ENCODE data around the gene S100Z.
A peak's percentile ranks its signal among the peaks of the same experiment; 100 is the strongest.
"Not testable (repeated sequence)": the region's sequence is repeated elsewhere in the genome, so short reads cannot be mapped to it uniquely, and the experiment has no call there.

The S100Z gene

DNA sequence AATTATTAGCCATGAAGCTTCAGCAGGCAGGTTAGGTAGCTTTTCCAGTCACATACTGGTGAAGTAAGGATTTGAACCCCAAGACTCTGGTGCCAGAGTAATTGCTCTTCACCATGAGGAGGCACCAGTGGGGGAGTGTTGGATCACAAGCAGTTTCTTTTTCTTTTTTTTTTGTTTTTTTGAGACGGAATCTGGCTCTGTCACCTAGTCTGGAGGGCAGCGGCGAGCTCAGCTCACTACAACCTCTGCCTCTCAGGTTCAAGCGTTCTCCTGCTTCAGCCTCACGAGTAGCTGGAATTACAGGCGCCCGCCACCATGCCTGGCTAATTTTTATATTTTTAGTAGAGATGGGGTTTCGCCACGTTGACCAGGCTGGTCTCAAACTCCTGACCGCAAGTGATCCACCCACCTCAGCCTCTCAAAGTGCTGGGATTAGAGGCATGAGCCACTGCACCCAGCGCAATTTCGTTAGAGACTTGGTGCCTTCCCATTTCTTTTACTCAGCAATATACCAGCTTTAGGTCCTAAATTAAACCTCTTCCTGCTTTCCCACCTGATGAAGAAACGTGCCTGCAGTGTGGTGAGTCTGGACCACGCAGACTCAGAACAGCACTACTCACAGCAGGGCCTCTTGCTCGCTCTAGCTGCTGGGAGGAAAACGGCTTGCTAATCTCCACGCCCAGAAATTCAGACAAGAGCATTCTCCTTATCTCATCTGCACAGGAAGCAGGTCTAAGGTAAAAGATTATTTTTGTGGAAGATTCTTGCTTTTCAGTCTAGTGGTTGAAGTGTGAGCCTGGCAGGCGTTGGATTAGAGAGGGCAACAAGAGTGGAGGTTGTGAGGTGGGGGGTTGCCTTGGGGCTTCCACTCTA lies at the start of gene S100Z:
S100Z (plus strand) TSS at position 596 of the 873 bp plus-strand sequence. CDS start 25,346 bp downstream, outside the sequence.
- DNase-seq = no peak

DNA sequence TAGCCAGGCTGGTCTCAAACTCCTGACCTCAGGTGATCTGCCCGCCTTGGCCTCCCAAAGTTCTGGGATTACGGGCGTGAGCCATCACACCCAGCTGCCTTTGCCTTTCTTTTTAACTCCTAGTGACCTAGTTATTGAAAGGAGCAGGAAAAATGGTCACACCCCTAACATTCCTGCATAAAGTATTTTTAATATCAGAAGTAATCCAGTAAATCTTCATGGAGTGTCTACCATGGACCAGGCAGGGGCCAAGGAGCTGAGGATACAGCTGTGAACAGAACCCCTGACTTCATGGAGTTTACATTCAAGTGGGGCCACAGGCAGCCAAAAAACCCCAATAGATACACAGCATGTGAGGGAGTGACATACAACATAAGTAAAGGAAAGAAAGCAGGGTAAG lies 49.2 kb upstream of the S100Z start:
- DNase-seq = no peak

GRCh38 chr5:76801159-76801802 lies 48.5 kb upstream of the S100Z start:
- DNase-seq = no peak

- no peak for DNase-seq
Observed at GRCh38 chr5:76801803-76802195, 48.0 kb upstream of the S100Z start.

- DNase-seq = no peak
Observed at GRCh38 chr5:76804266-76804665, 45.5 kb upstream of the S100Z start.

DNA sequence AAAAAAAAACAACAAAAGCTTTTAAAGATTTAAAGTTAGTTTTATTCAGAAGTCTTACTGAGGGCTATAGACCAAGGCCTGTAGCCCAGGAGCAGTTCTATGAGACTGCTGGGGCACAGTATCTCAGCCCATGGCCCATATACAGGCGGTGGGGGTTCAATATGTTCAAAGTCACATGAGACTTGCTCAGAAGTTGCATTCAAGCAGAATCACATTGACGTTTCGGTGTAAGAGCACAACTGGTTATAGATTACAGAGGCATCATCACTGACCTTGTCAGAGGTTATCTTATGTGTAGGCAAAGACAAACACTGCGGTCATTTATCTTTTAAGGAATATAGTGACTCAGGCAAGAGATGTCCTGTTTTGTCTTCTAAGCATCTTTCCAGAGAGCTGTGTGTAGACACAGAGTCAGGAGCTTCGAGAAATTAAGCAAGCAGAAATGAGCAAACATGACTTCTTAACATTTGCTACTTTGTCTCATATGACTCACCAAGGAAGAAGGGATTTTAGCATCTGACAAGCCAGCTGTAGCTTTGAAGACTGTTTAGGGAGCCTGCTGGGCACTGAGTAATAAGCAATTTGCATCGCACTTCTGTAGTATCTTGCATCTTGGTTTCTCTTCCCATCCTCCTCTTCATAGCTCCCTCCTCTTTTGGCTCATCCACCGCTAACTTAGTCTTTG lies 43.9 kb upstream of the S100Z start:
- no peak for DNase-seq

DNA sequence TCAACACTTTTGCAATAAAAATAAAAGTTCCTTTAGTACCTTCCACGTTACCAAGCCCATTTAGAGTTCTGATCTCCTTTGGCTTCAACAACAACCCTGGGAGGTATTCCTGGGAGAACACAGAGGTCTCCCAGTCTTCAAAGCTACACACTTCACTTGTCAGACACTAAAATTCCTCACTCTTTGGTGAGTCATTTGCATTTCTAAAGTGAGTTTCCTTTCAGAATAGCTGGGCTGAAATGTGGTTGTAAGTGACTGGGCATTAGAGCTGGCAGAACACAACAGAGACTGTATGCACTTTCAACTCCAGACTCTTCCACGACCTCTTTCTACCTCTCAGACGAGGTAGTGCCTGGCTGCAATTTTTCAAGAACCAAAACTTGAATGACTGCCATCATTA lies 42.5 kb upstream of the S100Z start:
- DNase-seq = no peak

GRCh38 chr5:76808141-76808691 lies 41.6 kb upstream of the S100Z start:
- DNase-seq = no peak

DNA sequence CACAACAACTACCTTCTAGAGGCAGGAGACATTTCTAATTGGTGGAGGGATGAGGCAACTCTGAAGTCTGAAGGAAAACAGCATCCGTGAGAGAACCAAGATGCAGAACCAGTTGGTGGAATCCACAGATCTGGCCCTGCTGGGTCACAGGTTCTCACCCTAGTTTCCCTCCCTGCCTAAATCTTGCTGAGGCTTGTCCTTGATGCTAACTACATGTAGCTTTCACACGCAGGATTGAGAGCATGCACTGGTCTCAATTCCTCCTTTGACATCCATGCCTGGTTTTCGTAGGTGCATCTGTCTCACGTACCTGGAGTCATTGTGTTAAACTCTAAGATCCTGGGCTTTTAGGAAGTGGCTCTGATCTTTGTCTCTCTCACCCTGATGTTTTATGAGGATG lies 40.7 kb upstream of the S100Z start:
- DNase-seq = no peak

DNA sequence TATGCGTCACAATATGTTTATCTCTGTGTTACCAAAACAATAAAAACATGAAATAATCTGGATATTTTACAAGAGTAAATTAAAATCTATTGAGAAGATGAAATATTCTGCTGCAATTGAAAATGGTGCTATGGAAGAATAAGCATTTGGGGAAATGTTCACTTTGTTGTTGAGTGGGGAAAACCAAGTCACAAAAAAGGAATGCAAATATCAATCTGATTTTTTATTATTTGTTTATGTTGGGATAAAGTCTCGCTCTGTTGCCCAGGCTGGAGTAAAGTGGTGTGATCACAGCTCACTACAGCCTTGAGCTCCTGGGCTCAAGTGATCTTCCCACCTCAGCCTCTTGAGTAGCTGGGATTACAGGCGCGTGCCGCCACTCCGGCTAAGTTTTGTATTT lies 39.6 kb upstream of the S100Z start:
- DNase-seq = no peak

DNA sequence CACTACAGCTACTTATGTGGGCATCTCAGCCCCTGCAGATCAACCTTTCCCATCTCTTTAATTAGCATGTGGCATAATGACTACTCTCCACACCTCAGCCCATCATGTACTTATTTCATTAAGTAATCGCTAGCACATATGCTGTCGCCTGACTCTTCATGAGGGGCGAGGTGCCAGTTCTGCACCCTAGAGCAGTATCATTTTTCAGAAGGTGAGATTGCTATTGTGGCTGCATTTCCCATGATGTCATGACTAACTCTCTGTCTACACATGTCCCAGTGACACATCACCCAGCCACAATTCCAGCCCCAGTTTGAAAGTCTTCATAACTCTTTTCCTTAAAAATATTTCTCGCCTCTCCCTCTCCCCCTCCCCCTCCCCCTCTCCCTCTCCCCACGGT lies 38.6 kb upstream of the S100Z start:
- peak; percentile 14 for DNase-seq

- not testable (repeated sequence) for DNase-seq
Observed at GRCh38 chr5:76812209-76812608, 37.6 kb upstream of the S100Z start.

- DNase-seq = no peak
Observed at GRCh38 chr5:76813982-76814562, 35.7 kb upstream of the S100Z start.

DNA sequence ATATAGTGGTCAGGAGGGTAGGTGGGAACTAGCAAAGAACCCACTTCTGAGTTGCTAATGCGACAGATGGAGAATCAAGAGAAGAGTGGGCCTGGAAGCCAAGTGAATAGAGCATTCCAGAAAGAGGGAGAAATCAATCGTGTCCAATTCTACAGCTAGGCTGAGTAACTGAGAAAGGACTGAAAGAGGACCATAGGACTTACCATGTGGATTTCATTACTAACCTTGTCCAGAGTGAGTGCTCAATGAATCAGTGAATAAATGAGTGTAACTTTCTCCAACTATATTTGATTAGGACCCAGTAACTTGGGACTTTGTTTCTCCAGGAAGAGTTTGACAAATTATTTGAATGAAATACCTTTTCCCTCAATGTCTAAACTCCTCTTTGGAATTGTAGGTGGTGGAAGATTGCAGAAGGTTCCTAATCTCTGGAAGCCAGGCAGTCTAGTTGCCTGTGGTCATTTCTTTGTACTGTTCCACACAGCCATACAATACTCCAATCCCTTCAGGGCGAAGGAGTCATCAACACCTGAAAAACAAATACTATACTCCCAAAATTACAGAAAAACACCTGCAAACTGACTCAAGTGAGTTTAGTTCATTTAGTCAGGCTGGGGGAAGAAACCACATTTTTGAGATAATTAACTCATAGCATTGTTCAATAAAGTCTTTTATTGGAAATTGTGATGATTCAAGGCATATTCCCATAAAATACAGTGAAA lies 33.5 kb upstream of the S100Z start:
- DNase-seq = no peak

GRCh38 chr5:76818844-76819831 lies 30.7 kb upstream of the S100Z start, which contains the start of gene F2RL1:
Gene F2RL1, plus strand, starts transcription at chr5:76819030. Its CDS starts 153 bp downstream, at chr5:76819183.
- DNase-seq = peak; percentile 92

GRCh38 chr5:76819851-76820525 lies 29.8 kb upstream of the S100Z start:
- DNase-seq = peak; percentile 39

GRCh38 chr5:76820526-76820890 lies 29.3 kb upstream of the S100Z start:
- DNase-seq = no peak

DNA sequence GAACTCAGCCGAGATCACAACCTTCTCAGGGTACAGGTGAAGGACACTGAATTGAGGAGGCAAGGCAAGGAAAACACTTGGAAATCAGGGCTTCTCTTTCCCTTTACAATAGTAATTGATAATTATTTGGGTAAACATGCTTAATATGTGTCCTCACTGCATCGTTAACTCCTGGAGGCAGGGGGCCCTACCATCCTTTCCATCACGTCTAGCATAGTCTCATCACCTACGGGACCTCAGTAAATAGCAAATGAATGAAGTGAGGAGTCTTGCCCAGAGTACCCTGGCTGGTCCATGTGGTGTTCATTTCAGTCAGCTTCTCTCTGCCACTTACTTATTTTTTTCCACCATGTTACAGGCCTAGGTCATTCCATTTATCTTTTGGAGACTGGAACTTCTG lies 28.7 kb upstream of the S100Z start:
- no peak for DNase-seq

DNA sequence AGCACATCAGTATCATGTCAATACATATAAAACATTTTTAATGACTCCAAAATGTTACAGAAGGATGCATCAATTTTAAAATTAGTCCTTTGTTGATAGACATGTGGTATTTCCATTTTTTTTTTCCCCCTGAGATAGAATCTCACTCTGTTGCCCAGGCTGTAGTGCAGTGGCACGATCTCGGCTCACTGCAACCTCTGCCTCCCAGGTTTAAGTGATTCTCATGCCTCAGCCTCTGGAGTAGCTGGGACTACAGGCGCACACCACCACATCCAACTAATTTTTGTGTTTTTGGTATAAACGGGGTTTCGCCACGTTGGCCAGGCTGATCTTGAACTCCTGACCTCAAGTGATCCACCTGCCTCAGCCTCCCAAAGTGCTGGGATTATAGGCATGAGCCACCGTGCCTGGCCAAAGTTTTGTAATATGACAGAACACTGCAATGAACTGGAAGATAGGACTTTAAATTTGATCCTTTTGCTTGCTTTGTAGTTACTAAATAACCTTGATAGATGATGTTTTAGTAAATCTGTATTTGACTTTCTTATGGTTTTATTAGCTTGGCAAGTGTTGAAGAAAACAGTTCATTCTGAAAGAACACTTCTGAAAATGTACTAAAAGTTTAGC lies 27.6 kb upstream of the S100Z start:
- DNase-seq = not testable (repeated sequence)

GRCh38 chr5:76826416-76826815 lies 23.4 kb upstream of the S100Z start:
- DNase-seq = not testable (repeated sequence)
